WI38 (cell line): ENCODE data around the gene PACRG.

Experiments used
- H3K4me3 ChIP-seq: 2 replicates; pipeline ENCODE4 v1.5.1; 2011; ENCODE audit warnings: low read depth, mild to moderate bottlenecking, control low read depth, low read length
- TF ChIP-seq, protein P1 (sequence below): IDR thresholded peaks from 2 replicates; pipeline ENCODE4 v1.5.1; 2012; ENCODE audit warnings: low read depth, mild to moderate bottlenecking, control low read depth, low read length

PACRG gene

DNA sequence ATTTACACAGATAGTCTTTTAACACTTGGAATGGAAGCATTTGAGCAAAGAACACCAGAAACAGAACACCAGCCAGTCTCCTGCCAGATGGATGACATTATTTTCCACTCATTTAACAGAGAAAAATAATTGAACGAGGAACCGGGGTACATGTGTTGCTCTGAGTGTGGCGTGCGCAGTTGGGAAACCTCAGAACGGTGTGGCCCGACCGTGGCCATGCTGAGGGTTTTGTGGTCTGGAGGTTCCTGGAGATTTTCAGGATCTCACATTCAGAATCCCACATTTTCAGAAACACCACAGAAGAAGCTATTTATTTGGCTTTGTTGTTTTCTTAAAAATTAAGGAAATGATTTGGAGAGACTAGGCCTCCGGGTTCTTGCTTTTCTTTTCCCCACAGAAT, 559.9 kb downstream of the PACRG start:
- TF ChIP-seq, protein P1, sequence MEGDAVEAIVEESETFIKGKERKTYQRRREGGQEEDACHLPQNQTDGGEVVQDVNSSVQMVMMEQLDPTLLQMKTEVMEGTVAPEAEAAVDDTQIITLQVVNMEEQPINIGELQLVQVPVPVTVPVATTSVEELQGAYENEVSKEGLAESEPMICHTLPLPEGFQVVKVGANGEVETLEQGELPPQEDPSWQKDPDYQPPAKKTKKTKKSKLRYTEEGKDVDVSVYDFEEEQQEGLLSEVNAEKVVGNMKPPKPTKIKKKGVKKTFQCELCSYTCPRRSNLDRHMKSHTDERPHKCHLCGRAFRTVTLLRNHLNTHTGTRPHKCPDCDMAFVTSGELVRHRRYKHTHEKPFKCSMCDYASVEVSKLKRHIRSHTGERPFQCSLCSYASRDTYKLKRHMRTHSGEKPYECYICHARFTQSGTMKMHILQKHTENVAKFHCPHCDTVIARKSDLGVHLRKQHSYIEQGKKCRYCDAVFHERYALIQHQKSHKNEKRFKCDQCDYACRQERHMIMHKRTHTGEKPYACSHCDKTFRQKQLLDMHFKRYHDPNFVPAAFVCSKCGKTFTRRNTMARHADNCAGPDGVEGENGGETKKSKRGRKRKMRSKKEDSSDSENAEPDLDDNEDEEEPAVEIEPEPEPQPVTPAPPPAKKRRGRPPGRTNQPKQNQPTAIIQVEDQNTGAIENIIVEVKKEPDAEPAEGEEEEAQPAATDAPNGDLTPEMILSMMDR: no peak
- H3K4me3 ChIP-seq: no peak overlapping the region

DNA sequence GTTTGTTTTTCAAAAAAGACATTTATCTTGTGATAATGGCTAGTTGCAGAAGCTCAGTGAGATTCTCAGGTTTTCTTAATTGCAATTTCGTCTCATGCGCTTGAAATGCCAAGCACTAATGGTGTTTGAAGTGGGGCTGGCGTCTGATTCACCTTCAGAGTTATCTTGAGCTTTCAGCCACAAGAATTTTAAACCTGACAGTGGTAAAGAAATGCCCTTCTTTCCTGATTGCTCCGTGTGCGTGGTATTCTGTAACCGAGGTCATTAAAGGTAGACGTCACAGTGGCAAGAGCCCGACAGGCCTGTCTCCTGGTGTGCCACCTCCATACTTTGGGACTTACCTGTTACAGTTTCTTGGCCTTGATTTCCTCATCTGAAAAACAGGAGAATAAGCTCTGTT, 560.3 kb downstream of the PACRG start:
- no peak overlapping the region for H3K4me3 ChIP-seq
- TF ChIP-seq, protein P1: no peak

DNA sequence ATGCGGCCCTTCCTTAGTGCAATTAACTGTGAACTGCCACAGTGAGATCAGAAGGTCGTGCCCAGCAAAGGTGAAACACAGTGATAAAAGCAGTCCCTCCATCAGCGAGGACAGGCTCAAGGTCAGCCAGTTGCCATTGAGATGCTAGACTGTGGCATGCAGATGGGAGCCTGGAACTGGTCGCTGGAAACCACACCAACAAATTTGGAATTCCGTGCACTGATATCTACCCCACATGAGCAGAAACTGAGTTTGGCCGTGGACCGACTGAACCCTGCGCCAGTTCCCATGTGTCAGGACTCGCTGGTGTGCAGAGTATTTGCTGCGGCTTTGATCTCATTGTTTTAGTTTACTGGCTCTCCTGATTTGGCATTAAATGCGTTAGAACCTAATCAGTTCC, 561.1 kb downstream of the PACRG start:
- H3K4me3 ChIP-seq: no peak overlapping the region

DNA sequence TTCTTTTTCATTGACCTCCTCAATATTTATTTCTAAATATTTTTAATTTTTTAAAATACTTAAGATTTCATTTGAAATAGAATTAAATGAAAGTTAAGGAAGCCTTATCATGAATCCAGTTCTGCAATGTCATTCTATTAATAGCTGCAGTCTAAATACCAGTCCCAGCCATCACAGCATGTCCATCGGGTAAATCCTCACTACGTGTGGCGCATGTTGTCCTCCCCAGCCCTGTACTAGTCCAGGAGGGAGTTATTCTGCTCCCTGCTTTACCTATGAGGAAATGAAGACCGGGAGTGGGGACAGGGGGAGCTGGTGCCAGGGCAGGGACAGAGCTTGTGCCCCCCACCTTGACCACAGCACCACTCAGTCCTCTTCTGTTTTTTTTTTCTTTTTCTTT, 561.7 kb downstream of the PACRG start:
- no peak overlapping the region for H3K4me3 ChIP-seq
- TF ChIP-seq, protein P1: no peak

More for the DNA sequence above, 561.1 kb downstream of the PACRG start:
- TF ChIP-seq, protein P1: no peak

DNA sequence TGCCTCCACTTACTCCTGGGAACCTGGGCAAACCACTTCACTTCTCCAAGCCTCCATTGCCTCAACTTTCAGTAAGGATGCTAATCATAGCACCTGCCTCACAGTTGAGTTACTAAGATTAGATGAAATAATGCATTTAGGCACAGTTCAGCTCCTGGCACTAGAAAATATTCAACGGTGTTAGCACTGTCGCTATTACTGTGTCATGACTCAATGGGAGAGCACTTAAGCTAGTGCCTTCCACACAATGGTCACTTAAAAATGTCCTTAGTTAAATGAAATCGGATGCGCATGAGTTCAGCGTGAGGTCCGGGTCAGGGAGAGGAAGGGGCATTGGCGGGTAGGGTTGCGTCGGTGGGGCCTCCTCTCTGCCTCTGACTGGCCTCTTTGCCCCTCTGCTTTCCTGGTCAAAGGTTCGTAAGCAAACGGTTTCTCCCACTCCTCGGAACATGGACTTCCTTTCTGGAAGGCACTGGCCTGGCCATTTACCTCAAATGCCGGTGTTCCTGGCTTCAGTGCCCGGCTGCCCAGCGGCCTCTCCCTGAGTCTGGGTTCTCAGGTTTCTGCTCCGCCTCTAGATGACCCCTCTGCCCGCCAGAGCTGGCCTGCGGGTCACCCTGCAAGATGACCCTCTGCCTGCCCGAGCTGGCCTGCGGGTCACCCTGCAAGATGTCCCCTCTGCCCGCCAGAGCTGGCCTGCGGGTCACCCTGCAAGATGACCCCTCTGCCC, 562.9 kb downstream of the PACRG start:
- H3K4me3 ChIP-seq: no peak overlapping the region

DNA sequence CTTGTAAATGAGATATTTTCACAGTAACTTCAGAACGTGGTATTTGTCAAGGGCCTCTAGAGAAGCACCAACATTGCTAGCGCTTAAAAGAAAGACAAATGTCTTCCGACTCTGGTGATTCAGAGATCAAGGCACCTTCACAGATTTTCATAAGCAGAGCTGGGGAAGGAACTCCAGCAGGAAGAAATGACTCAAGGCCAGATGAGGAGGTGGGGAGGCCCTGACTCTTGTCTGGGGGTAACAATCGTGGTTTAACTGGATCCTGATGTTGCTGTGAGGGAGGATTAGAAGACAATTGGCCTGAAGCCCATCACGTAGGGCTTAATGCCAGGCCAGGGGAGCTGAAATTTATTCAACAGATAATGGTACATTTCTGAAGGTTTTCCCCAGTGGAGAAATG, 563.8 kb downstream of the PACRG start:
- no peak overlapping the region for H3K4me3 ChIP-seq
- TF ChIP-seq, protein P1: no peak

More for the DNA sequence above, 562.9 kb downstream of the PACRG start:
- TF ChIP-seq, protein P1: no peak

DNA sequence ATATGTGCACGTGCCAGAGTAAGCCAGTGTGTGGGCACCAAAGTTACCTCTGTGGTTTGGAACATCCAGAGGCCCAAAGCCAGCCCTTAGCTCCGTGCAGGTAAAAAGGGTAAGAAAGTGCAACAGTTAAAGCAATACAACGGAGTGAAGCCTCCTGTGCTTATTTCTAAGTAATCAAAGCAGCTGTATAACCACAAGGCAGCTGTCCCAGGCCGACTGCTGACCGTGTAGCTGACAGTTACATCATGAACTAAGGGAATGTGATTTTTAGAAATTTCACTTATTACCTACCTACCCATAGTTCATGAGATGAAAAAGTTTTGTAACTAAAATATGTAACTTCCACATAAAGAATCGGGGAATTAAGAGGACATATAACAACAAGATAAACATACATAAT, 565.5 kb downstream of the PACRG start:
- TF ChIP-seq, protein P1: no peak
- no peak overlapping the region for H3K4me3 ChIP-seq
